ENCODE results near the gene ST3GAL4. TPM values are rescaled to one million over a fixed set of nuclear protein-coding genes. Genes with fewer than 3 reads are reported as not detected.

ST3GAL4 gene
- total and polyA plus RNA-seq, 9 of the 15 experiments (the other 6 are each of a cell fraction or from before 2014, with no cell fraction given), result 0.27 to 22.9 (median 10.5) TPM

DNA sequence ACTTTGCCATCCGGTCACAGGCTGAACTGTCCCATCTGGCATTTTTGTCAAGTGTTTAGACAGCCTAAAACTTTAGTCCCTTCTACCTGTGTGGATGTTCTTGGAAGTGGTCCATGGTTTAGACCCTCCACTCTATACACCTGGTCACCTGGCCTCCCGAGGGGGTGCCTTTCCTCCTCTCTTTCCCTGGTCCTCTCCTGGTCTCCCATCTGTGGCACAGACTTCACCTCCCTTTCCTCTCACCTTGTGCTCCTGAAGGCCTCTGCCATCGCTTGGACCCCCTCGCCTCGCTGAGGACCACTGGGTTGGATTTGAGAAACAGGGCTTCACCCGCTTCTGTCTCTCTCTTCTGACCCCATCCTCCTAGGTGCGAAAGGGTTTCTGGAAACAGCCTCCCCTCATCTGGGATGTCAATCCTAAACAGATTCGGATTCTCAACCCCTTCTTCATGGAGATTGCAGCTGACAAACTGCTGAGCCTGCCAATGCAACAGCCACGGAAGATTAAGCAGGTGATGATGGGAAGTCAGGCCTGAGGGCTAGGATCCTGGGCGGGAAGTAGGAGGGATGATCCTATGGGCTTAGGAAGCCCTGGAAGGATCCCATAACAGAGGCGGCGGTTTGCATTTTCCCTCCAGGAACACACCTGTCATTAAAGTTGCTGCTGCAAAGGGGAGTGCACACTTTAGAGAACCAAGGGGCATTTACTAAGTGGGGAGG, 53.6 kb downstream of the ST3GAL4 start:
- ChIA-PET POLR2A (no interaction called here), CTCF (ENCODE audit: low intra/inter-chr PET ratio) (no interaction called here)
- Histone ChIP-seq H3K9me3 (replicated peaks; ENCODE audit: control insufficient read depth, insufficient read depth, low read depth, low read length) (no peaks in the 10 kb centered on the region), H4K20me1 (replicated peaks; ENCODE audit: control insufficient read depth, insufficient read depth, low read length) (peaks cover 27% of the 10 kb centered on the region), H3K9ac (ENCODE audit: insufficient read depth in 1 of 2, low read depth in 2 of 2, low read length in 2 of 2) (no peak overlapping the region), H3K36me3 (ENCODE audit: control insufficient read depth, insufficient read depth, low read length) (peaks cover 5% of the 10 kb centered on the region; the same call in 2 of the 3 replicates), H3K4me2 (ENCODE audit: insufficient read depth, low read length) (no peak overlapping the region), H3K9me1 (ENCODE audit: control insufficient read depth, insufficient read depth, low read length) (peaks cover 2% of the 10 kb centered on the region), H2AFZ (ENCODE audit: low read depth, low read length) (no peak overlapping the region), H3K4me1 (replicated peaks in 1 of 2; ENCODE audit: control insufficient read depth in 2 of 2, insufficient read depth in 2 of 2, low read length in 2 of 2) (no peaks in the 10 kb centered on the region), H3K27me3 (ENCODE audit: control insufficient read depth in 2 of 2, insufficient read depth in 2 of 2, low read length in 2 of 2) (no peaks in the 10 kb centered on the region), H3K79me2 (ENCODE audit: control insufficient read depth, insufficient read depth, low read length) (no peaks in the 10 kb centered on the region), H3K27ac (ENCODE audit: extremely low read depth, low read depth, low read length) (no peak overlapping the region), H3K4me3 (no peak overlapping the region)
- FAIRE-seq (no peak), DNase-seq (ENCODE audit: extremely low read depth in 1 of 4, low spot score in 3 of 4) (no peak), ATAC-seq (no peak)
- intact Hi-C loops (cut with micrococcal nuclease), result no loop called here
- in situ Hi-C loops (cut with MboI), result loop anchor here (25.0 kb wide), 1 partner anchor 97 kb away; the partner anchor contains the start of gene DCPS
- no TSS peak for BruUV-seq (replicated peaks)
- 83% methylated on average over 11 of the region's 12 CpGs for WGBS (ENCODE audit: insufficient coverage, low coverage, missing lambda C conversion rate)
- TF ChIP-seq, protein P1, sequence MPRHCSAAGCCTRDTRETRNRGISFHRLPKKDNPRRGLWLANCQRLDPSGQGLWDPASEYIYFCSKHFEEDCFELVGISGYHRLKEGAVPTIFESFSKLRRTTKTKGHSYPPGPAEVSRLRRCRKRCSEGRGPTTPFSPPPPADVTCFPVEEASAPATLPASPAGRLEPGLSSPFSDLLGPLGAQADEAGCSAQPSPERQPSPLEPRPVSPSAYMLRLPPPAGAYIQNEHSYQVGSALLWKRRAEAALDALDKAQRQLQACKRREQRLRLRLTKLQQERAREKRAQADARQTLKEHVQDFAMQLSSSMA (CRISPR knock-in tag; IDR thresholded peaks at IDR 0.05), result no peak
- TF ChIP-seq ZNF695 (CRISPR knock-in tag; IDR thresholded peaks at IDR 0.05), result no peak

DNA sequence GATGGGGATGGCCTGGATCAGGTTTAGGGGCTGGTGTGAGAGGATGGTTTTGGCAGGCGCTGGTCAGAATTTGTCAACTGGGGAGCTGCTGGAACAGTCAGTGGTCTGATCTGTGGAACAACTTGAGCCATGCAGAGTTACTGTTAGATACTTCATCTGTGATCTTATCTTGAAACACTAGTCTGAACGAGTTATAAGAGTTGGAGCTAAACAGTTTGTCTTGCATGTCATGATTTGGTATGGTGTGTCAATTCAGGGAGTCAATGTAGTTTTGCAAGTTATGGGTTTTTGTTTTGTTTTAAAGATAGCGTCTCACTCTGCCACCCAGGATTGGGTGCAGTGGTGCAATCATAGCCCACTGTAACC, 54.1 kb downstream of the ST3GAL4 start:
- CTCF ChIA-PET (ENCODE audit: low intra/inter-chr PET ratio), result no interaction called here
- no peak for TF ChIP-seq HDAC2 (IDR thresholded peaks at IDR 0.05)
- TF ChIP-seq, protein P2, sequence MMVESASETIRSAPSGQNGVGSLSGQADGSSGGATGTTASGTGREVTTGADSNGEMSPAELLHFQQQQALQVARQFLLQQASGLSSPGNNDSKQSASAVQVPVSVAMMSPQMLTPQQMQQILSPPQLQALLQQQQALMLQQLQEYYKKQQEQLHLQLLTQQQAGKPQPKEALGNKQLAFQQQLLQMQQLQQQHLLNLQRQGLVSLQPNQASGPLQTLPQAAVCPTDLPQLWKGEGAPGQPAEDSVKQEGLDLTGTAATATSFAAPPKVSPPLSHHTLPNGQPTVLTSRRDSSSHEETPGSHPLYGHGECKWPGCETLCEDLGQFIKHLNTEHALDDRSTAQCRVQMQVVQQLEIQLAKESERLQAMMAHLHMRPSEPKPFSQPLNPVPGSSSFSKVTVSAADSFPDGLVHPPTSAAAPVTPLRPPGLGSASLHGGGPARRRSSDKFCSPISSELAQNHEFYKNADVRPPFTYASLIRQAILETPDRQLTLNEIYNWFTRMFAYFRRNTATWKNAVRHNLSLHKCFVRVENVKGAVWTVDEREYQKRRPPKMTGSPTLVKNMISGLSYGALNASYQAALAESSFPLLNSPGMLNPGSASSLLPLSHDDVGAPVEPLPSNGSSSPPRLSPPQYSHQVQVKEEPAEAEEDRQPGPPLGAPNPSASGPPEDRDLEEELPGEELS (CRISPR knock-in tag; IDR thresholded peaks at IDR 0.05; ENCODE audit: borderline replicate concordance), result no peak
- TF ChIP-seq MTA1 (IDR thresholded peaks at IDR 0.05; ENCODE audit: borderline replicate concordance), result no peak
- TF ChIP-seq GTF2F1 (IDR thresholded peaks at IDR 0.05; ENCODE audit: low read depth, low read length), result no peak
- TF ChIP-seq ZNF12 (CRISPR knock-in tag; IDR thresholded peaks at IDR 0.05), result no peak
- TF ChIP-seq, protein P3, sequence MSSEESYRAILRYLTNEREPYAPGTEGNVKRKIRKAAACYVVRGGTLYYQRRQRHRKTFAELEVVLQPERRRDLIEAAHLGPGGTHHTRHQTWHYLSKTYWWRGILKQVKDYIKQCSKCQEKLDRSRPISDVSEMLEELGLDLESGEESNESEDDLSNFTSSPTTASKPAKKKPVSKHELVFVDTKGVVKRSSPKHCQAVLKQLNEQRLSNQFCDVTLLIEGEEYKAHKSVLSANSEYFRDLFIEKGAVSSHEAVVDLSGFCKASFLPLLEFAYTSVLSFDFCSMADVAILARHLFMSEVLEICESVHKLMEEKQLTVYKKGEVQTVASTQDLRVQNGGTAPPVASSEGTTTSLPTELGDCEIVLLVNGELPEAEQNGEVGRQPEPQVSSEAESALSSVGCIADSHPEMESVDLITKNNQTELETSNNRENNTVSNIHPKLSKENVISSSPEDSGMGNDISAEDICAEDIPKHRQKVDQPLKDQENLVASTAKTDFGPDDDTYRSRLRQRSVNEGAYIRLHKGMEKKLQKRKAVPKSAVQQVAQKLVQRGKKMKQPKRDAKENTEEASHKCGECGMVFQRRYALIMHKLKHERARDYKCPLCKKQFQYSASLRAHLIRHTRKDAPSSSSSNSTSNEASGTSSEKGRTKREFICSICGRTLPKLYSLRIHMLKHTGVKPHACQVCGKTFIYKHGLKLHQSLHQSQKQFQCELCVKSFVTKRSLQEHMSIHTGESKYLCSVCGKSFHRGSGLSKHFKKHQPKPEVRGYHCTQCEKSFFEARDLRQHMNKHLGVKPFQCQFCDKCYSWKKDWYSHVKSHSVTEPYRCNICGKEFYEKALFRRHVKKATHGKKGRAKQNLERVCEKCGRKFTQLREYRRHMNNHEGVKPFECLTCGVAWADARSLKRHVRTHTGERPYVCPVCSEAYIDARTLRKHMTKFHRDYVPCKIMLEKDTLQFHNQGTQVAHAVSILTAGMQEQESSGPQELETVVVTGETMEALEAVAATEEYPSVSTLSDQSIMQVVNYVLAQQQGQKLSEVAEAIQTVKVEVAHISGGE (CRISPR knock-in tag; IDR thresholded peaks at IDR 0.05), result no peak

More for the DNA sequence above, 54.1 kb downstream of the ST3GAL4 start:
- Histone ChIP-seq H3K9me3 (replicated peaks; ENCODE audit: control insufficient read depth, insufficient read depth, low read depth, low read length) (no peaks in the 10 kb centered on the region), H3K4me1 (replicated peaks in 1 of 2; ENCODE audit: control insufficient read depth in 2 of 2, insufficient read depth in 2 of 2, low read length in 2 of 2) (no peaks in the 10 kb centered on the region), H3K4me2 (ENCODE audit: insufficient read depth, low read length) (no peak overlapping the region), H3K27me3 (ENCODE audit: control insufficient read depth in 2 of 2, insufficient read depth in 2 of 2, low read length in 2 of 2) (no peaks in the 10 kb centered on the region), H3K4me3 (no peak overlapping the region), H3K79me2 (ENCODE audit: control insufficient read depth, insufficient read depth, low read length) (no peaks in the 10 kb centered on the region), H3K27ac (ENCODE audit: extremely low read depth, low read depth, low read length) (no peak overlapping the region), H4K20me1 (replicated peaks; ENCODE audit: control insufficient read depth, insufficient read depth, low read length) (peaks cover 21% of the 10 kb centered on the region), H3K9ac (ENCODE audit: insufficient read depth in 1 of 2, low read depth in 2 of 2, low read length in 2 of 2) (no peak overlapping the region), H2AFZ (ENCODE audit: low read depth, low read length) (no peak overlapping the region), H3K9me1 (ENCODE audit: control insufficient read depth, insufficient read depth, low read length) (peaks cover 2% of the 10 kb centered on the region), H3K36me3 (ENCODE audit: control insufficient read depth, insufficient read depth, low read length) (peaks cover 5% of the 10 kb centered on the region; the same call in 2 of the 3 replicates)
- POLR2A ChIA-PET, result no interaction called here
- no peak for ATAC-seq
- intact Hi-C loops (cut with micrococcal nuclease) (no loop called here), in situ Hi-C loops (cut with MboI) (loop anchor here (25.0 kb wide), 1 partner anchor 97 kb away; the partner anchor contains the start of gene DCPS)
- 63% methylated on average over 3 of the region's 3 CpGs for WGBS (ENCODE audit: insufficient coverage, low coverage, missing lambda C conversion rate)
- FAIRE-seq, result no peak
- no peak for DNase-seq (ENCODE audit: extremely low read depth in 1 of 4, low spot score in 3 of 4)
- no TSS peak for BruUV-seq (replicated peaks)

Measured in K562 (cell line).